Renal cortical epithelial cell (primary cell): ENCODE results near the gene NCAPG2. TPM values are rescaled to one million over a fixed set of nuclear protein-coding genes. Genes with fewer than 3 reads are reported as not detected.
A peak's percentile ranks its signal among the peaks of the same experiment; 100 is the strongest.
"Not testable (repeated sequence)": the region's sequence is repeated elsewhere in the genome, so short reads cannot be mapped to it uniquely, and the experiment has no call there.

Experiments
- DNase-seq: peaks from one replicate; pipeline ENCODE4 v3.0.0-alpha.2; 2011; ENCODE audit warnings: low read depth
- total RNA-seq: library from RNA; depleted of rRNA; stranded (reverse); fragments of >200 nt; gene quantifications from 2 replicates; pipeline ENCODE4 v1.2.3, GENCODE V29; 2014

The NCAPG2 gene
- total RNA-seq, 1 donor from 2014 or later: 6.1 TPM

GRCh38 chr7:158631574-158632195 is 72.9 kb downstream of the NCAPG2 start:
- no peak for DNase-seq

GRCh38 chr7:158626289-158626688 is 78.3 kb downstream of the NCAPG2 start:
- DNase-seq: not testable (repeated sequence)

GRCh38 chr7:158623241-158623640 is 81.4 kb downstream of the NCAPG2 start:
- DNase-seq: no peak

GRCh38 chr7:158620839-158621441 is 83.7 kb downstream of the NCAPG2 start:
- DNase-seq: no peak

GRCh38 chr7:158620418-158620817 is 84.2 kb downstream of the NCAPG2 start:
- DNase-seq: no peak

GRCh38 chr7:158618745-158619140 is 85.9 kb downstream of the NCAPG2 start:
- DNase-seq: no peak

- DNase-seq: peak; percentile 2
Observed at GRCh38 chr7:158617737-158618128, 86.9 kb downstream of the NCAPG2 start.

GRCh38 chr7:158616050-158616449 is 88.6 kb downstream of the NCAPG2 start:
- DNase-seq: no peak

GRCh38 chr7:158614700-158615099 is 89.9 kb downstream of the NCAPG2 start:
- peak; percentile 34 for DNase-seq

- DNase-seq: peak; percentile 39
Observed at GRCh38 chr7:158613481-158613880, 91.1 kb downstream of the NCAPG2 start.

- DNase-seq: no peak
Observed at GRCh38 chr7:158612546-158612945, 92.1 kb downstream of the NCAPG2 start.

- DNase-seq: no peak
Observed at GRCh38 chr7:158611541-158611940, 93.1 kb downstream of the NCAPG2 start.

- no peak for DNase-seq
Observed at GRCh38 chr7:158609313-158609974, 95.2 kb downstream of the NCAPG2 start.

- DNase-seq: no peak
Observed at GRCh38 chr7:158607563-158607962, 97.0 kb downstream of the NCAPG2 start.

GRCh38 chr7:158606671-158607424 is 97.8 kb downstream of the NCAPG2 start:
- DNase-seq: no peak

GRCh38 chr7:158606129-158606528 is 98.5 kb downstream of the NCAPG2 start:
- DNase-seq: no peak

GRCh38 chr7:158603773-158604755 is 100.5 kb downstream of the NCAPG2 start:
- DNase-seq: no peak

- DNase-seq: no peak
Observed at GRCh38 chr7:158602905-158603772, 101.5 kb downstream of the NCAPG2 start.

GRCh38 chr7:158602041-158602440 is 102.6 kb downstream of the NCAPG2 start:
- no peak for DNase-seq

GRCh38 chr7:158601090-158601489 is 103.5 kb downstream of the NCAPG2 start:
- no peak for DNase-seq
